Neural cell (in vitro differentiated cells): ENCODE data around the gene EEF1A2. TPM values are rescaled to one million over a fixed set of nuclear protein-coding genes. Genes with fewer than 3 reads are reported as not detected.

Experiments used
- H2AFZ ChIP-seq: fragments of 200-600, 300-800 bp; sonication (generic), shearing (Covaris generic); 2 replicates; pipeline ENCODE4 v1.6.0; 2014; ENCODE audit warnings: low read depth, mild to moderate bottlenecking, antibody characterized with exemption, low read length, moderate library complexity
- H3F3A ChIP-seq: fragments of 200-600 bp; shearing (Covaris generic); 2 replicates; pipeline ENCODE4 v1.6.1; 2016; ENCODE audit warnings: mild to moderate bottlenecking, moderate library complexity, mixed read lengths, antibody characterized with exemption, low read length; ENCODE audit not compliant: insufficient read depth, poor library complexity, severe bottlenecking
- H3K27ac ChIP-seq: fragments of 200-600, 300-800 bp; sonication (generic), shearing (Covaris generic); 2 replicates; pipeline ENCODE4 v1.5.1; 2014; ENCODE audit warnings: mild to moderate bottlenecking, low read length, moderate library complexity
- H3K27me3 ChIP-seq: fragments of 300-800, 200-600 bp; sonication (generic), shearing (Covaris generic); 2 replicates; pipeline ENCODE4 v1.6.0; 2014; ENCODE audit warnings: mild to moderate bottlenecking, low read depth, low read length, moderate library complexity; ENCODE audit not compliant: insufficient read depth
- H3K36me3 ChIP-seq: fragments of 300-800, 200-600 bp; sonication (generic), shearing (Covaris generic); 2 replicates; pipeline ENCODE4 v1.5.1; 2014; ENCODE audit warnings: mild to moderate bottlenecking, antibody characterized with exemption, low read length, moderate library complexity; ENCODE audit not compliant: insufficient read depth
- H3K4me2 ChIP-seq: fragments of 300-800, 200-600 bp; sonication (generic), shearing (Covaris generic); 2 replicates; pipeline ENCODE4 v1.6.0; 2014; ENCODE audit warnings: mild to moderate bottlenecking, low read length
- H3K4me3 ChIP-seq: fragments of 300-800, 200-600 bp; sonication (generic), shearing (Covaris generic); 2 replicates; pipeline ENCODE4 v1.5.1; 2014; ENCODE audit warnings: mild to moderate bottlenecking, low read length, moderate library complexity
- H3K79me2 ChIP-seq: fragments of 200-600 bp; shearing (Covaris generic); replicated peaks from 2 replicates; pipeline ENCODE4 v1.6.0; 2014; ENCODE audit warnings: mild to moderate bottlenecking, low read length, moderate library complexity; ENCODE audit not compliant: insufficient read depth
- H3K9ac ChIP-seq: fragments of 300-800, 200-600 bp; sonication (generic), shearing (Covaris generic); 2 replicates; pipeline ENCODE4 v1.6.1; 2016; ENCODE audit warnings: mild to moderate bottlenecking, low read length, mixed read lengths
- H3K9me2 ChIP-seq: fragments of 200-600 bp; shearing (Covaris generic); 2 replicates; pipeline ENCODE4 v1.6.1; 2016; ENCODE audit warnings: mild to moderate bottlenecking, low read length, mixed read lengths; ENCODE audit not compliant: insufficient read depth
- H3K9me3 ChIP-seq: fragments of 200-600, 300-800 bp; sonication (generic), shearing (Covaris generic); 2 replicates; pipeline ENCODE4 v1.6.1; 2016; ENCODE audit warnings: mild to moderate bottlenecking, mixed run types, low read length, moderate library complexity, mixed read lengths
- H4K20me1 ChIP-seq: fragments of 200-600 bp; shearing (Covaris generic); 2 replicates; pipeline ENCODE4 v1.6.1; 2016; ENCODE audit warnings: mild to moderate bottlenecking, mixed run types; ENCODE audit not compliant: insufficient read depth
- CTCF ChIP-seq: fragments of 450-650 bp; IDR thresholded peaks from 2 replicates; pipeline ENCODE4 v1.5.1; 2014; ENCODE audit warnings: antibody characterized with exemption, mild to moderate bottlenecking, moderate library complexity; ENCODE audit not compliant: poor library complexity, severe bottlenecking
- EP300 ChIP-seq: fragments of 450-650 bp; conservative IDR thresholded peaks from 2 replicates; pipeline ENCODE4 v1.6.1; 2014; ENCODE audit warnings: antibody characterized with exemption, mild to moderate bottlenecking, moderate library complexity; ENCODE audit not compliant: poor library complexity, severe bottlenecking
- EZH2 ChIP-seq: fragments of 200-600, 300-800 bp; shearing (Covaris generic), sonication (generic); IDR thresholded peaks from 2 replicates; pipeline ENCODE4 v1.6.1; 2014; ENCODE audit warnings: antibody characterized with exemption, low read length, borderline replicate concordance, mild to moderate bottlenecking; ENCODE audit not compliant: insufficient read depth, poor library complexity, severe bottlenecking
- MXI1 ChIP-seq: fragments of 450-650 bp; conservative IDR thresholded peaks from 2 replicates; pipeline ENCODE4 v1.6.1; 2014; ENCODE audit warnings: antibody characterized with exemption, mild to moderate bottlenecking; ENCODE audit not compliant: poor library complexity, severe bottlenecking
- POLR2AphosphoS5 ChIP-seq: IDR thresholded peaks from 2 replicates; pipeline ENCODE4 v1.6.1; 2012
- RAD21 ChIP-seq: fragments of 450-650 bp; conservative IDR thresholded peaks from 2 replicates; pipeline ENCODE4 v1.6.1; 2014; ENCODE audit warnings: antibody characterized with exemption, mild to moderate bottlenecking, moderate library complexity
- REST ChIP-seq: IDR thresholded peaks from 2 replicates; pipeline ENCODE4 v1.6.1; 2012; ENCODE audit warnings: borderline replicate concordance
- SMC3 ChIP-seq: fragments of 450-650 bp; conservative IDR thresholded peaks from 2 replicates; pipeline ENCODE4 v1.6.1; 2014; ENCODE audit warnings: antibody characterized with exemption, mild to moderate bottlenecking, moderate library complexity; ENCODE audit not compliant: poor library complexity
- TAF1 ChIP-seq: IDR thresholded peaks from 2 replicates; pipeline ENCODE4 v1.6.1; 2012; ENCODE audit warnings: low read depth
- polyA plus RNA-seq: library from polyadenylated mRNA; depleted of rRNA; stranded (reverse); fragments of >200 nt; gene quantifications from 2 replicates; pipeline ENCODE4 v1.2.3, GENCODE V29; 2014

Gene EEF1A2
- polyA plus RNA-seq, 1 donor from 2014 or later, result 208 TPM

GRCh38 chr20:63465380-63466249 lies 33.3 kb downstream of the EEF1A2 start:
- no peak overlapping the region for H3K27ac ChIP-seq
- no peak overlapping the region for H2AFZ ChIP-seq
- H4K20me1 ChIP-seq, result peaks cover 14% of the 10 kb centered on the region
- H3K79me2 ChIP-seq, result peaks cover 82% of the 10 kb centered on the region
- no peaks in the 10 kb centered on the region for H3F3A ChIP-seq
- H3K4me3 ChIP-seq, result no peak overlapping the region
- no peaks in the 10 kb centered on the region for H3K36me3 ChIP-seq
- H3K27me3 ChIP-seq, result no peaks in the 10 kb centered on the region
- no peaks in the 10 kb centered on the region for H3K9me2 ChIP-seq
- H3K4me2 ChIP-seq, result no peak overlapping the region
- no peak for TF ChIP-seq REST
- no peak for TF ChIP-seq MXI1
- TF ChIP-seq TAF1, result no peak
- TF ChIP-seq EZH2, result no peak
- TF ChIP-seq RAD21, result no peak
- TF ChIP-seq POLR2AphosphoS5, result no peak
- TF ChIP-seq SMC3, result no peak
- no peak for TF ChIP-seq EP300
- TF ChIP-seq CTCF, result no peak
- no peak overlapping the region for H3K9ac ChIP-seq
- H3K9me3 ChIP-seq, result no peaks in the 10 kb centered on the region

GRCh38 chr20:63464289-63464635 lies 34.6 kb downstream of the EEF1A2 start:
- no peaks in the 10 kb centered on the region for H3K9me3 ChIP-seq
- H3K27ac ChIP-seq, result no peak overlapping the region
- peaks cover 14% of the 10 kb centered on the region for H4K20me1 ChIP-seq
- TF ChIP-seq MXI1, result no peak
- no peak for TF ChIP-seq TAF1
- no peak for TF ChIP-seq SMC3
- TF ChIP-seq EZH2, result no peak
- no peak for TF ChIP-seq RAD21
- no peak for TF ChIP-seq REST
- H3K27me3 ChIP-seq, result no peaks in the 10 kb centered on the region
- peaks cover 69% of the 10 kb centered on the region for H3K79me2 ChIP-seq
- no peak overlapping the region for H3K4me2 ChIP-seq
- no peak overlapping the region for H3K9ac ChIP-seq
- H3K4me3 ChIP-seq, result no peak overlapping the region
- H3K9me2 ChIP-seq, result no peaks in the 10 kb centered on the region
- no peak overlapping the region for H2AFZ ChIP-seq
- H3K36me3 ChIP-seq, result no peaks in the 10 kb centered on the region
- no peaks in the 10 kb centered on the region for H3F3A ChIP-seq
